Parathyroid adenoma (tissue), 2 donors: ENCODE measurements around the gene ABCB1.
"Not testable (repeated sequence)": the region's sequence is repeated elsewhere in the genome, so short reads cannot be mapped to it uniquely, and the experiment has no call there.

Experiments used
- H2AFZ ChIP-seq: fragments of 300-600 bp; sonication (generic); one replicate; pipeline ENCODE4 v1.7.0; 2017; ENCODE audit warnings: antibody characterized with exemption, mild to moderate bottlenecking
- H3K27ac ChIP-seq: fragments of 300-600 bp; sonication (generic); one replicate; pipeline ENCODE4 v1.7.0; 2017
- H3K27me3 ChIP-seq: fragments of 300-600 bp; sonication (generic); one replicate; pipeline ENCODE4 v1.7.0; 2017; ENCODE audit warnings: low read length; ENCODE audit not compliant: control insufficient read depth, insufficient read depth
- H3K36me3 ChIP-seq: fragments of 300-600 bp; sonication (generic); one replicate; pipeline ENCODE4 v1.7.0; 2017; ENCODE audit warnings: low read length; ENCODE audit not compliant: control insufficient read depth, insufficient read depth
- H3K4me1 ChIP-seq: fragments of 300-600 bp; sonication (generic); one replicate; pipeline ENCODE4 v1.7.0; 2017; ENCODE audit warnings: control low read depth
- H3K4me2 ChIP-seq: fragments of 300-600 bp; sonication (generic); one replicate; pipeline ENCODE4 v1.7.0; 2017; ENCODE audit warnings: low read length
- H3K4me3 ChIP-seq: fragments of 300-600 bp; sonication (generic); one replicate; pipeline ENCODE4 v1.7.0; 2017; ENCODE audit warnings: low read depth, low read length
- H3K79me2 ChIP-seq: fragments of 300-600 bp; sonication (generic); one replicate; pipeline ENCODE4 v1.7.0; 2017; ENCODE audit warnings: control low read depth
- H3K9ac ChIP-seq: fragments of 300-600 bp; sonication (generic); one replicate; pipeline ENCODE4 v1.7.0; 2017; ENCODE audit warnings: mild to moderate bottlenecking
- H3K9me3 ChIP-seq: fragments of 300-600 bp; sonication (generic); one replicate; pipeline ENCODE4 v1.7.0; 2017; ENCODE audit warnings: low read length; ENCODE audit not compliant: control insufficient read depth
- TF ChIP-seq, protein P1 (sequence below): fragments of 300-600 bp; sonication (generic); IDR thresholded peaks from one replicate; pipeline ENCODE4 v1.7.0; 2017; ENCODE audit warnings: antibody characterized with exemption, mild to moderate bottlenecking
- donor health status: primary hyperparathyroidism.

Gene ABCB1

DNA sequence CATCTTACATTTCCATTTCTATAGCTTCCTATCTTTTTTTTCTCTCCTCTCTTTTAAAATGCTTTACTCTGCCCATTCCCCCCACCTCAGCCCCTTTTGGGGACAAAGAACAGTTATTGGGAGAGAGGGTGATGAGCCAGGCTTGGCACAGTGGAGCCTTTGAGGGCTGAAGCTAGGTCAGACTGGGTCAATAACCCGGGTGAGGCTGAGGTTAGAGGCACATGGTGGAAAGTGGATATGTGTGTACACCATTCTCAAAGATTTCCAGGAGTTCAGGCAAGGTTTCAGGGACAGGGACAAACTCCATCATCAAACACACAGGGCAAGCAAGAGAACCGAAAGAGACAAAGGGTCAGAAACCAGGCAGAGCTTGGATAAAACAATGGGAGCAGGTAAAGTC is 136.7 kb downstream of the ABCB1 start:
- no peaks in the 10 kb centered on the region for H3K4me1 ChIP-seq
- H3K79me2 ChIP-seq, result no peaks in the 10 kb centered on the region
- no peak overlapping the region for H3K4me3 ChIP-seq
- no peak overlapping the region for H3K27ac ChIP-seq
- no peaks in the 10 kb centered on the region for H3K36me3 ChIP-seq
- TF ChIP-seq, protein P1, sequence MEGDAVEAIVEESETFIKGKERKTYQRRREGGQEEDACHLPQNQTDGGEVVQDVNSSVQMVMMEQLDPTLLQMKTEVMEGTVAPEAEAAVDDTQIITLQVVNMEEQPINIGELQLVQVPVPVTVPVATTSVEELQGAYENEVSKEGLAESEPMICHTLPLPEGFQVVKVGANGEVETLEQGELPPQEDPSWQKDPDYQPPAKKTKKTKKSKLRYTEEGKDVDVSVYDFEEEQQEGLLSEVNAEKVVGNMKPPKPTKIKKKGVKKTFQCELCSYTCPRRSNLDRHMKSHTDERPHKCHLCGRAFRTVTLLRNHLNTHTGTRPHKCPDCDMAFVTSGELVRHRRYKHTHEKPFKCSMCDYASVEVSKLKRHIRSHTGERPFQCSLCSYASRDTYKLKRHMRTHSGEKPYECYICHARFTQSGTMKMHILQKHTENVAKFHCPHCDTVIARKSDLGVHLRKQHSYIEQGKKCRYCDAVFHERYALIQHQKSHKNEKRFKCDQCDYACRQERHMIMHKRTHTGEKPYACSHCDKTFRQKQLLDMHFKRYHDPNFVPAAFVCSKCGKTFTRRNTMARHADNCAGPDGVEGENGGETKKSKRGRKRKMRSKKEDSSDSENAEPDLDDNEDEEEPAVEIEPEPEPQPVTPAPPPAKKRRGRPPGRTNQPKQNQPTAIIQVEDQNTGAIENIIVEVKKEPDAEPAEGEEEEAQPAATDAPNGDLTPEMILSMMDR, result no peak
- H3K9ac ChIP-seq, result no peak overlapping the region
- H3K4me2 ChIP-seq, result no peak overlapping the region
- H2AFZ ChIP-seq, result no peak overlapping the region
- no peaks in the 10 kb centered on the region for H3K9me3 ChIP-seq
- no peaks in the 10 kb centered on the region for H3K27me3 ChIP-seq

DNA sequence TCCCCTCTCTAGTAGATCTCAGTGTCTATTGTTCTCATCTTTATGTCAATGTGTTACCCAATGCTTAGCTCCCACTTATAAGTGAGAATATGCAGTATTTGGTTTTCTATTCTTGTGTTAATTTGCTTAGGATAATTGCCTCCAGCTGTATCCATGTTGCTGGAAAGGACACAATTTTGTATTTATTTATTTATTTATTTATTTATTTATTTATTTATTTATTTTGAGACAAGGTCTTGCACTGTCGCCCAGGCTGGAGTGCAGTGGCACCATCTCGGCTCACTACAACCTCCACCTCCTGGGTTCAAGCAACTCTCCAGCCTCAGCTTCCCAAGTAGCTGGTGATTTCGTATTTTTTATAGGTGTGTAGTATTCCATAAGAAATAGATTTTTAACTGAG is 140.2 kb downstream of the ABCB1 start:
- H3K27ac ChIP-seq, H3K4me1 ChIP-seq, H3K79me2 ChIP-seq, H3K9me3 ChIP-seq, H3K9ac ChIP-seq, H3K4me3 ChIP-seq, H3K36me3 ChIP-seq, H2AFZ ChIP-seq, H3K4me2 ChIP-seq, H3K27me3 ChIP-seq: not testable (repeated sequence)

DNA sequence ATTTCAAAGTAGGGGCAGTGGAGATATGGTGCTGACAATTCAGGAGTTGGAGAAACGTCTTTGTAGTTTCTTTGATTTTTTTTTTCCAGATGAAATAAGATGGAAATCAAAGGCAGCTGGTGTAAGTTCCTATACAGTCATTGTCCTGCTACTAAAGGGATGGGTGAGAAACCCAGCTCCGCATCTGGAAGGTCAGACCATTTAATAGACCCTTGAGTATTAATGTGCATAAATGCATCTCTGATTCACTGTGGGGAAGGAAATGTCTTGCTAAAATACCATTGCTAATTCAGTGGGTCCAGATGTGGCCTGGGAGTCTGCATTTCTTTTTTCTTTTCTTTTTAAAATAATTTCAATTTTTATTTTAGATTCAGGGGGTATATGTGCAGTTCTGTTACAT is 140.7 kb downstream of the ABCB1 start:
- Histone ChIP-seq H3K27ac (no peak overlapping the region), H3K27me3 (no peaks in the 10 kb centered on the region), H3K79me2 (no peaks in the 10 kb centered on the region), H2AFZ (no peak overlapping the region), H3K9me3 (no peaks in the 10 kb centered on the region), H3K4me2 (no peak overlapping the region), H3K4me1 (no peaks in the 10 kb centered on the region), H3K4me3 (no peak overlapping the region), H3K9ac (no peak overlapping the region), H3K36me3 (no peaks in the 10 kb centered on the region)
- TF ChIP-seq, protein P1, result no peak

DNA sequence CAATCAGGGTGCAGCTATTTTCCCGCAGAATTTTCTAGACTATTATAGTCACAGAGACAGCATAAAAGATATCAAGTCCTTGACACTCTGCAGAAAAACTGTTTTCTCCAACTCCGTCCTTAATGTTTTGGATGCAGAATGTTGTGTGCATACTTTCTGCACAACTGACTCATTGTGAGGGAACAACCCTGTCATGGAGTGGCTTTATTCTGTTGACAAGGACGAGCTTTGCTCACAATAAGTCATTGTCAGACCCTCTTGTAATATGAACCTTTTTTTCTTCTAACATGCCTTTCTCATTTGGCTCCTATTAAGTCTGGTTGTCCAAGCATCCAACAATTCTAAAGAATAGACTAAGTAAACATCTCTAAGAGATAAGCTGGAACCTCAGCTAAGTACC is 142.5 kb downstream of the ABCB1 start:
- Histone ChIP-seq H3K4me2 (no peak overlapping the region), H3K36me3 (no peaks in the 10 kb centered on the region), H3K9ac (no peak overlapping the region), H3K27ac (no peak overlapping the region), H3K27me3 (no peaks in the 10 kb centered on the region), H3K79me2 (no peaks in the 10 kb centered on the region), H2AFZ (no peak overlapping the region), H3K4me3 (no peak overlapping the region), H3K4me1 (no peaks in the 10 kb centered on the region), H3K9me3 (no peaks in the 10 kb centered on the region)
- TF ChIP-seq, protein P1, result no peak

DNA sequence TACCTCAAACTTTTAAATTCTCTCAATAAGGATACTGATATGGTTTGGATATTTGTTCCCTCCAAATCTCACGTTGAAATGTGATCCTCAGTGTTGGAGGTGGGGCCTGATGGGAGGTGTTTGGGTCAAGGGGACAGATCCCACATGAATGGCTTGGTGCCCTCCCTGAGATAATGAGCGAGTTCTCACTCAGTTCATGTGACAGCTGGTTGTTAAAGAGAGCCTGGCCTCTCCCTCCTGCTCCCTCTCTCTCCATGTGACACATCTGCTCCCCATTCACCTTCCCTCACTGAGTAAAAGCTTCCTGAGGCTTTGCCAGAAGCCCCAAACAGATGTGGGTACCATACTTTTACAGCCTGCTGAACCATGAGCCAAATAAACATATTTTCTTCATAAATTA is 144.4 kb downstream of the ABCB1 start:
- Histone ChIP-seq H3K9ac (no peak overlapping the region), H3K36me3 (no peaks in the 10 kb centered on the region), H3K4me3 (no peak overlapping the region), H3K79me2 (no peaks in the 10 kb centered on the region), H3K9me3 (no peaks in the 10 kb centered on the region), H2AFZ (no peak overlapping the region), H3K27ac (no peak overlapping the region), H3K4me2 (no peak overlapping the region), H3K27me3 (no peaks in the 10 kb centered on the region), H3K4me1 (no peaks in the 10 kb centered on the region)
- TF ChIP-seq, protein P1, result no peak
